NCI-H524 (cell line): Measurements from ENCODE around the gene CTCFL.
"Not testable (repeated sequence)": the region's sequence is repeated elsewhere in the genome, so short reads cannot be mapped to it uniquely, and the experiment has no call there.

Experiments used
- DNase-seq, 2 experiments: peaks; one replicate each; lab custom pipeline; 2025; lab: John Stamatoyannopoulos, UW

The CTCFL gene

GRCh38 chr20:57536771-57537724 lies 12.1 kb upstream of the CTCFL start:
- DNase-seq, result no peak

- DNase-seq, result no peak
Observed at GRCh38 chr20:57536120-57536708, 11.3 kb upstream of the CTCFL start.

- no peak for DNase-seq
Observed at GRCh38 chr20:57535297-57535696, 10.4 kb upstream of the CTCFL start.

- DNase-seq, result no peak
Observed at GRCh38 chr20:57532104-57532503, 7.2 kb upstream of the CTCFL start.

- DNase-seq, result no peak
Observed at GRCh38 chr20:57530327-57530981, 5.5 kb upstream of the CTCFL start.

- DNase-seq, result no peak
Observed at GRCh38 chr20:57529810-57530209, 4.9 kb upstream of the CTCFL start.

GRCh38 chr20:57529160-57529585 lies 4.2 kb upstream of the CTCFL start:
- no peak for DNase-seq

GRCh38 chr20:57528148-57528547 lies 3.2 kb upstream of the CTCFL start:
- DNase-seq, result no peak

- no peak for DNase-seq
Observed at GRCh38 chr20:57527728-57528127, 2.8 kb upstream of the CTCFL start.

- no peak for DNase-seq
Observed at GRCh38 chr20:57526885-57527460, 2.0 kb upstream of the CTCFL start.

- no peak for DNase-seq
Observed at GRCh38 chr20:57526087-57526884, 1.3 kb upstream of the CTCFL start.

- DNase-seq, result no peak
Observed at GRCh38 chr20:57525328-57526086, 567 bp upstream of the CTCFL start.

GRCh38 chr20:57523782-57524181 lies 1.2 kb downstream of the CTCFL start:
- no peak for DNase-seq

GRCh38 chr20:57522380-57523140 lies 2.4 kb downstream of the CTCFL start:
- DNase-seq, result no peak

- no peak for DNase-seq
Observed at GRCh38 chr20:57517904-57518303, 7.0 kb downstream of the CTCFL start.

- peak; percentile 26 to 74 for DNase-seq
Observed at GRCh38 chr20:57514273-57514751, 10.6 kb downstream of the CTCFL start.

- no peak for DNase-seq
Observed at GRCh38 chr20:57513199-57513598, 11.7 kb downstream of the CTCFL start.

- DNase-seq, result no peak
Observed at GRCh38 chr20:57512432-57512831, 12.5 kb downstream of the CTCFL start.

GRCh38 chr20:57511709-57512108 lies 13.2 kb downstream of the CTCFL start:
- not testable (repeated sequence) for DNase-seq
